Jurkat, Clone E6-1 (cell line): ENCODE results near the gene SLIT1.
A peak's percentile ranks its signal among the peaks of the same experiment; 100 is the strongest.

Source experiments
- DNase-seq: peaks from one replicate; pipeline ENCODE4 v3.0.0-alpha.2; 2011; ENCODE audit warnings: low read depth, low spot score
- H3K4me3 ChIP-seq: 2 replicates; pipeline ENCODE4 v1.5.1; 2011; ENCODE audit warnings: mild to moderate bottlenecking, low read length, control low read depth, moderate library complexity

The SLIT1 gene

DNA sequence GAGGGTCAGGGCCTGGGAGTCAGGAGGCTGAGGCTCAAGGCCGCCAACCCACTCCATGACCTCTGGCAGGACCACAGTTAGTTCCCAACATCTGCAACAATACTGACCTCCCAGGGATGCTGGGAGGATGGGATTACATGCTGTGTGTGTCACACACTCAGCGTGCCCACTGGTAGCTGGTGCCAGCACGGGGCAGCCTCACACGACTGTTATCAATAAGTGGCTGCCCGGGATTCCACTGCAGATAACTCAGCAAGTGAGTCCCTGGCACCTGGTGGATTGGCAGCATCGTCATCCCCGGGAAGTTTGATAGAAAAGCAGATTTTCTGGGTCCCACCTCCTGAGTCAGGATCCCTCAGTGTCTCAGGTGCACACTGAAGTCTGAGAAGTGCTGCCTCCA lies 110.3 kb downstream of the SLIT1 start:
- H3K4me3 ChIP-seq, result no peak overlapping the region
- DNase-seq, result no peak

GRCh38 chr10:97074256-97075145 lies 111.3 kb downstream of the SLIT1 start:
- no peak for DNase-seq
- H3K4me3 ChIP-seq, result no peak overlapping the region

DNA sequence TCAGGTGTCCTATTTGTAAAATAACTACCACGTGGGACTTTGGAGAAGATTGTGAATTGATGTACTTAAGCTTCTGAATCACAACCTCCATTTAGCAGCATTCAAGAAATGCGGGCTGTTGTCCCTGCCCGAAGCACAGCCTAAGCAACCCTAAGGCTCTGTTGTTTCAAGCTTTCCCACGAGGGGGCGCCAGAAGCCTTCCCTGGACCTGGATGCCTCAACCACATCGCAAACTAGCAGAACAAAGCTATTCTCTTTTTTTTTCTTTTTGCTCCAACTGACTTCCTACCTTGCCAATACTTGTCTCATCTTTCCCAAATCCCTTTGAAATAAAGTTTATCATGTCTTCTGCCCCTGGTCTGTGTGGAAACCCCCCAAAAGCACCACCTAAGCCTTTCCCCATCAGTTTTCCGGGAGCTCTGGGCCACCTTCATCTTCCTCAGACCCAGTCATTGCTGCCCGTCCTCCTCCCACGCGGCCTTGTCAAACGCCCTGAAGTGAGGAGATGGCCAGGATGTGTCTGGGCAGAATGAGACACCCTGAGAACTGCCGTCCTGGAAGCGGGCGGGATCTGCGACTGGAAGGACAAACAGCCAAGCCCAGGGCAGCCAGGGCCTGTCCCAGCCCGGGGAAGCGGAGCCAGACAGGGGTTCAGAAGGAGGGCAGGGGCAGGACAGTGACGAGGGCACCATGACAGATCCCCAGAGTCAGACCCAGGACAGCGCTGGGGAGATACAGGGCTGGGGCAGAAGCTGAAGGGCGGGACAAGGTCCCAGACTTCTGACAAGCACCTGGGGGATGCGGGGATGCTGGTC lies 112.7 kb downstream of the SLIT1 start:
- peak; percentile 75 for DNase-seq

DNA sequence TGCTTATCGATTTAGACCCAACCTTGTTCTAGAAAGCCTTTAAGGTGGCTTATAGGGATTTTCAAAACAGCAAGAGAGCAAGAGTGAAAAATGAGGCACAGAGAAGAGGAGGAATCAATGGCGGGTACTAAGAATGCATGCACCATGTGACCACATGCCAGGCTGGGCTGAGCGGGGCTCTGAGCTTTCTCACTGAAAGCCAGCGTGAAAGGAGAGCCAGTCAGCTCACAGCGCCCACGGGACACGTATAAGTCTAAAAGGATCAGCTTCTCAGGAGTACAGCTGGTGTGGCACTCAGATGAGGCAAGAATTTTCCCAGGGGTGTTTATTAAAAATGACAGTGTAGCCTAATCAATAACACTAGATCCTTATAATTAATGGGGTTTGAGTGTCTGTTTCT lies 114.3 kb downstream of the SLIT1 start:
- no peak for DNase-seq
- H3K4me3 ChIP-seq, result no peak overlapping the region

More for the DNA sequence above, 112.7 kb downstream of the SLIT1 start:
- no peak overlapping the region for H3K4me3 ChIP-seq

GRCh38 chr10:97069576-97070362 lies 116.0 kb downstream of the SLIT1 start:
- peak; percentile 80 for DNase-seq
- no peak overlapping the region for H3K4me3 ChIP-seq

DNA sequence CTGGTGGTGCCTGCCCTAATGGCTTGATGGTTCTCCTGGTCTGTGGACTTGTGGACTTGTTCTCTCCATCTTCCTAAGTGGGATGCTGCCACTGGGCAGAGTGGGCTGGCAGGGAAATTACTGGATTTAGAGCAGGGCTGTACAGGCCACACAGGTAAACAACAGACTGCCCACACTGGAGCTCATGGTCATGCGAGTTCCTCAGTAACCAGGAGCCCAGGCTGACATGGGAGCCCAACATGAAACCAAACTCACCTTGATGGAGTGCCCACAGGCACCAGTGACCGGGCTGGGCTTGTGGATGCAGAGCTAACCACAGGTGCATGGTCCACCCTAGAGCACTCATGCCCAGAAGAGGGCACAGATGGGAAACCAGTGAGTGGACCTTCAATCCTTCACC lies 116.7 kb downstream of the SLIT1 start:
- H3K4me3 ChIP-seq, result no peak overlapping the region
- DNase-seq, result no peak

- no peak for DNase-seq
- H3K4me3 ChIP-seq, result no peak overlapping the region
Measured at GRCh38 chr10:97067716-97068391, 117.9 kb downstream of the SLIT1 start.

GRCh38 chr10:97066877-97067555 lies 118.7 kb downstream of the SLIT1 start:
- no peak for DNase-seq
- H3K4me3 ChIP-seq, result no peak overlapping the region

- H3K4me3 ChIP-seq, result no peak overlapping the region
- DNase-seq, result no peak
Measured at GRCh38 chr10:97065686-97066660, 119.8 kb downstream of the SLIT1 start.

DNA sequence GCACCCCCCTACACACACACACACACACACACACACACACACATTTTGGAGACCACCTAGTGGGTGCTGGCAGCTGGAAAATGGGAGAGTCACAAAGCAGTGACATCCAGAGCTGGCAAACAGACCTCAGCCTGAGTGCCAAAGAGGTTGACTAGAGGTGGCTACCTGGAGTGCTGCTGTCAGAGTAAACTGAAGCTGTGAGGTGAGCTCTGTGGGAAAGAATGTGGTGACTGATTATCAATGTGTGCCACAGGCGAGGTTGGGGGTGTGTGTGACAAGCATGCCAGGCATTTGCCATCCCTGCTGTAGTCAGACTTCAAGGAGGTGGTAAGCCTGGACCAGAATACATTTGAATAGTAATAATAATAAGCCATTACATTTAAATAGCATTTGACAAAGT lies 120.6 kb downstream of the SLIT1 start:
- DNase-seq, result no peak
- H3K4me3 ChIP-seq, result no peak overlapping the region

- no peak for DNase-seq
- H3K4me3 ChIP-seq, result no peak overlapping the region
Measured at GRCh38 chr10:97063983-97064837, 121.5 kb downstream of the SLIT1 start.

GRCh38 chr10:97063271-97063982 lies 122.3 kb downstream of the SLIT1 start:
- DNase-seq, result no peak
- H3K4me3 ChIP-seq, result no peak overlapping the region

DNA sequence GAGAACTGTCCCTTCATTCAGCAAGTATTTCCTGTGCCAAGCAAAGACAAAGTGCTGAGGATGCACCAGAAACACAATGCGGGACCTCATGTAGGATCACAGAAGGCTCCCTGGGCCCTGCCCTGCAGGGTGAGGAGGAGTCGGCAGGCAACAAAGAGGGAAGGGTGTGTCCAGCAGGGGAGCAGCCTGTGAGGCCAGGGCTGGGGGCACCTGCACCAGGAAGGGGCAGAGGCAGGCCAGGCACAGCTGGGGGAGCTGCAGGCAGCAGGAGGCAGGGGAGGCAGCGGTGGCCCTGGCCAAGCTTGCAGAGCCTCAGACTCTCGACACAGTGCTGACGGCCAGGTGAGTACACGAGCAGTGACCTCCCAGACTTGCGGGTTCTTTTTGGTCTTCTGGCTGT lies 123.3 kb downstream of the SLIT1 start:
- no peak for DNase-seq
- no peak overlapping the region for H3K4me3 ChIP-seq

DNA sequence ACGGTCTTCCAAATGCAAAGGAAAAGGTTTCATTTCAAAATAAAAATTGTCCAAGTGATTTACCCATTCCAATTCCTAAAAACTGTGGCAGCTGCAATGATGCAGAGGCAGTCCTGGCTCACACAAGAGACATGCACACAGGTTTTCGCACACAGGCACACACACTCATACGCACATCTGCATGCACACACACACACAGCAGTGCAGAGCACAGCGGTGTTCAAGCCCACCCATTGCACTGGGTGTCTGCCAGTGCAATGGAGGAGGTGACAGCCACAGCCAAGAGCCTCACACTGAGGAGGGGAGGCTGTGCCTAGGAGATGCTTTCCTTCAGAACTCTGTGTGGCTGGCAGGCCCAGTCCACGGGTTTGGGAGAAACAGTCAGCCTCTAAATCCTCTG lies 123.7 kb downstream of the SLIT1 start:
- no peak for DNase-seq
- H3K4me3 ChIP-seq, result no peak overlapping the region

- H3K4me3 ChIP-seq, result no peak overlapping the region
- DNase-seq, result no peak
Measured at GRCh38 chr10:97061423-97061822, 124.3 kb downstream of the SLIT1 start.
